Measurements from ENCODE around the gene FHOD3.

GRCh38 chr18:36667811-36668210 lies 370.3 kb downstream of the FHOD3 start:
- TF ChIP-seq IRF9 (CRISPR knock-in tag; IDR thresholded peaks at IDR 0.05; ENCODE audit: borderline replicate concordance): no peak
- no peak for TF ChIP-seq TSC22D2 (CRISPR knock-in tag; IDR thresholded peaks at IDR 0.05; ENCODE audit: borderline replicate concordance)
- no peak for TF ChIP-seq PRDM15 (CRISPR knock-in tag; IDR thresholded peaks at IDR 0.05)
- no peak for TF ChIP-seq ZNF274 (CRISPR knock-in tag; IDR thresholded peaks at IDR 0.05)
- no peak for TF ChIP-seq MXI1 (IDR thresholded peaks at IDR 0.05; ENCODE audit: borderline replicate concordance, low read depth, low read length)
- TF ChIP-seq CHD4 (IDR thresholded peaks at IDR 0.05; ENCODE audit: borderline replicate concordance, low read length): no peak
- no peak for TF ChIP-seq RAD21 (CRISPR knock-in tag; IDR thresholded peaks at IDR 0.05)

All from HepG2 (cell line).